ENCODE results near the gene CDH19. TPM values are rescaled to one million over a fixed set of nuclear protein-coding genes. Genes with fewer than 3 reads are reported as not detected.
A peak's percentile ranks its signal among the peaks of the same experiment; 100 is the strongest.
"Not testable (repeated sequence)": the region's sequence is repeated elsewhere in the genome, so short reads cannot be mapped to it uniquely, and the experiment has no call there.

The CDH19 gene
- total RNA-seq, 1 donor from 2014 or later: under 0.01 TPM

GRCh38 chr18:66564236-66564635, 39.7 kb downstream of the CDH19 start:
- peak in 1 of 2 donors; percentile 59 for DNase-seq (ENCODE audit: low read depth in 2 of 2)

DNA sequence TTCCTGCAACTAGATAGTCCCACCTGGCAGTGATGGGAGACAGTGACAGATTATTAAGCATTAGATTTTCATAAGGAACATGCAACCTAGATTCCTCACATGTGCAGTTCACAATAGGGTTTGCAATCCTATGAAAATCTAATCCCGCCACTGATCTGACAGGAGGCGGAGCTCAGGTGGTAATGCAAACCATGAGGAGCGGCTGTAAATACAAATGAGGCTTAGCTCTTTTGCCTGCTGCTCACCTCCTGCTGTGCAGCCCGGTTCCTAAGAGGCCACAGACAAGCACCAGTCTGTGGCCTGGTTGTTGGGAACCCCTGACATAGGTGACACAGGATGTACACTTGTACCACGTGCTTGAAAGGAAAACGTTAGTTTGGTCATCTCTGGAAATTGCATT, 41.6 kb downstream of the CDH19 start:
- no peak for DNase-seq (ENCODE audit: low read depth in 2 of 2)

- peak; percentile 18 to 80 for DNase-seq (ENCODE audit: low read depth in 2 of 2)
These were observed 43.8 kb downstream of the CDH19 start for GRCh38 chr18:66560094-66560493.

GRCh38 chr18:66558773-66559172, 45.1 kb downstream of the CDH19 start:
- peak; percentile 5 to 8 for DNase-seq (ENCODE audit: low read depth in 2 of 2)

GRCh38 chr18:66557091-66557490, 46.8 kb downstream of the CDH19 start:
- no peak for DNase-seq (ENCODE audit: low read depth in 2 of 2)

- DNase-seq (ENCODE audit: low read depth in 2 of 2): no peak
These were observed 48.3 kb downstream of the CDH19 start for GRCh38 chr18:66555585-66555984.

DNA sequence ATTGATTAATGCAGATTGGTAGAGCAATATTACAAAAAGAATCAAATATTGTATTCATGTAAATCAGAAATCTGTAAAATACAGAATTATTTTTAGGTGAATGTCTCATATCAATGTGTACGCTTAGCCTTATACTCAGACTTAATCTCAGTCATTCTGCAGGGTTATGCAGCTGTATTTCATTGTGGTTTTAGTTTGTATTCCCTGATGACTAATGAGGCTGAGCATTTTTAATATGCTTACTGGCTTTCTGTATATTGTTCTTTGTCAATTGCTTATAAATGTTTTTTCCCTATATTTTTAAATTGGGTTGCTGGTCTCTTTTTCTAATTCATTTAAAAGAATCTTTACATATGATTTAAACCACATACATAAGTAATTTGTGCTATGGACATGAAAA, 50.1 kb downstream of the CDH19 start:
- DNase-seq (ENCODE audit: low read depth in 2 of 2): no peak

DNA sequence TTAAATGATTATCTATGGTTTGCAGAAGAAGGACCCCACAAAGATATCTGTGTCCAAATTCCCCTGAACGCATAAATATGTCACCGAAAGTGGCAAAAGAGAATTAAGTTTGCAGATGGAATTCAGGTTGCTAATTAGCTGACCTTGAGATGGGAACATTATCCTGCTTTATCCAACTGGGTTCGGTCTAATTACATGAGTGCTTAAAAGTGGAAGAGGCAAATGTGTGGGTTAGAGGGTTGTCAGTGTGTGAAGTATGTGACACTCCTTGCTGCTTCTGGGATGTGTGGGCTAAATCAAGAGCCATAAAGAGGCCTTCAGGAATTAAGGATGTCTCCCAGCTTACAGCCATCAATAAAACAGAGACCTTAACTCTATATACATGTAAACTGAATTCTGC, 53.5 kb downstream of the CDH19 start:
- no peak for DNase-seq (ENCODE audit: low read depth in 2 of 2)

DNA sequence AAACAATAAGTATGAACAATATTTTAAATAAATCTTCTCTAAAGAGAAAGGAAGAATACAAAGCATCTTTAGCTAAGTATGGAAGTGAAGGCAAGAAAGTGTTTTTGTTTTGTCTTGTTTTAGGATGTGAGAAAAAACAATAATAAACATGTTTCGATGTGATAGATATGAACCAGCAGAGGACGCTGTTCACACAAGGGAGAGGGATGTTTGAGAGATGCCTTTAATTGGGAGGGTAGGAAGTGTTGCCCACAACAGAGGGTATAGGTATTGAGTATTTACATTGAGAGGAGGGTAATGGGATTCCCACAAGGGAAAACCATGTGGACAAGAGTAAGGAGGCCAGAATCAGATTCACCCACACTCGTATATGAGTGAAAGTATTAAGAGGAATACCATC, 55.1 kb downstream of the CDH19 start:
- DNase-seq (ENCODE audit: low read depth in 2 of 2): peak in 1 of 2 donors; percentile 16

DNA sequence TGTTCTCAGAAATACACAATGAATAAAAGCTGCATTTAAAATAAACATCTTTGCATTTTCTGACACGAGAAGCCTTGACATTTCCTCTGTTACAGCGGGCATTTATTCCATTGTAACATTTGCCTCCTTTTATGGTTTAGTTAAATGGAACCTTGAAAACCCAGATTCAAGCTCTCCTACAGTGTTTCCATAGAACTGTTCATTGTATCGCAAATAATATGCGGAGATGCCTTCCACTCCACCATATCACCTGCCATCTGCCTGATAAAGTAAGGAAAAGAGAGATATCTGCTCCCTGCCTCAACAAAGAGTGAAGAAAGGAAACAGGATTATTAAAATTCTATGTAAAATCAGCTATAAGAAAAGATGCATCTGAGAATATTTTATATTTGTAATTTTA, 69.8 kb downstream of the CDH19 start:
- no peak for DNase-seq (ENCODE audit: low read depth in 2 of 2)

GRCh38 chr18:66533693-66534092, 70.2 kb downstream of the CDH19 start:
- no peak for DNase-seq (ENCODE audit: low read depth in 2 of 2)

DNA sequence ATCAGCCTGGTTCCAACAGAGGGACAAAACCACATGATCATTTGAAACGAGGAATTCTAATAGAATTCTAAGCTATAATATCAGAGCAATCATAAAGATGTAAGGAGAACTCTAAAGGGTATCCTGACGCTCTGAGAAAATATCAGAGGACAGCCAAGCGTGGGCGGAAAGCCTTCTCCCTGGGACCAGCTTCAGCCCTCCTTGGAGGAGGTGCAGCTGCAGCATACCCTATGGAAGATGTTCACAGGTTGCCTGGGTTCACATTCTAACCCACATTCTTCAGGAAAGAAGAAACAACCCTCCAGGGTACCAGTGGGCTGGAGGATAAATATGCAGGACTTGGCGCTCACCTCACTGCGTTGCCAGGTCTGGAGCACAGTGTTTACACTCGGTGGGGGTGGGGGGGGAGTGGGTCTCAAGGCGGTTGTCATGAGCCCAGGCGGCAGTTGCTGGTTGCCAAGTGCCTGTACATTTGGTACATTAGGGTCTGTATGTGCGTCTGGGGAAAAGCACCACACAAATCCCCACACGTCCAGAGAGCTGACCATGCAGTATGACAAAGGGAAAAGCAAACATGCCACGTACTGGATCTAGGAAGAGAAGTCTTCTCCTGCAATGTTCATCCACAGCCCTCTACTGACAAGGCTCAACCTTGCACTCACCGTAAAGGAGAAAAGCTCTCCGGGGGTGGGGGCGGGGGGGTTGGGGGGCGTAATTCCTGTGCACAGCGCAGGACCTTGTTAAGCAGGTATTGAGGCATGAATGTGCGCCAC, 80.5 kb downstream of the CDH19 start:
- no peak for DNase-seq (ENCODE audit: low read depth in 2 of 2)

GRCh38 chr18:66513996-66514395, 89.9 kb downstream of the CDH19 start:
- no peak for DNase-seq (ENCODE audit: low read depth in 2 of 2)

DNA sequence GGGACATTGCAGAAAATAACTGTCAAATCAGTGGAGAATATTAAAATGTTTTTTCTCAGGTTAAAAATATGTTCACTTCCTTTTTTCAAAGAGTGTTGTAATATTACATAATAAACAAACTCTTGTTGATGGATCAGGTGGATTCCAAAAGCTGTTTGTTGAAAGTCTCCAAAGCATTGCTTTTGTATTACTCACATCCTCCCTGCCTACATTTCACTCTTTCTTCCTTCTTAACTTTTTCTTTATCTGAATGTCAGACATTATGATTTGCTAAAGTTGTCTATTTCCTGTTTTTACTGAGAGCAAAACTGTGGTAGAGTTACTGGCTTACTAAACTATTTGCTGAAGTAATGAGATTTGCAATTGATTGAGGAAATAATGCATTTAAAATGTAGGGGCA, 92.1 kb downstream of the CDH19 start:
- peak; percentile 8 for DNase-seq (ENCODE audit: low read depth in 2 of 2)

GRCh38 chr18:66511289-66511688, 92.6 kb downstream of the CDH19 start:
- DNase-seq (ENCODE audit: low read depth in 2 of 2): no peak

DNA sequence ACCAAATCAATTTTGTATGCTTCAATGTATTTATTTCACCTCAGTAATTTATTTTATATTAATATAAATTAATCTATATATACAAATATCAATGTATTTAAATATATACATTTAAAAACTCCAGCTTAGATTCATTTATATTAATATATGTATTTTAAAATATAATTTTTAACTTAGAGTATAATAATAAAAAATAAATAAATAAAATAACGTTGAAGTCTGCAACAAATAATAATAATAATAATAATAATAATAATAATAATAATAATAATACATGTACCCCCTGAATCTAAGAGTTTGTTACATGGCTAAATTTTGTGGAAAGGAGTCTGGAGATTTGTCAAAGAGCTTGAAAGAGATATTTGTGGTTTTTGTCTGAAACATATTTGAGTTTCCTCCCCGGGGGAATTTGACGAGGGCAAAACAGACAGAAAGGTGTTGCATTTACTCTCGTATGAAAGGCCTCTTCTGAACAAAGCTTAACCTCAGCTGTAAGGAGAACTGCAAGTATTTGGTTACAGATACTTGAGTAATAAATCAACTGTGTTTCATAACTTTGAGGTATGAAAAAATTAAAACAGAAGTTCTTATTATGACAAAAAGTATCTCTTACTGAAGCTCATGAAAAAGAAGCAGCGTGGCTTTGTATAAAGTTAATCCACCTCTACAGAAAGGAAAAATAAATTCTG, 93.4 kb downstream of the CDH19 start:
- no peak for DNase-seq (ENCODE audit: low read depth in 2 of 2)

GRCh38 chr18:66508937-66509336, 95.0 kb downstream of the CDH19 start:
- DNase-seq (ENCODE audit: low read depth in 2 of 2): no peak

DNA sequence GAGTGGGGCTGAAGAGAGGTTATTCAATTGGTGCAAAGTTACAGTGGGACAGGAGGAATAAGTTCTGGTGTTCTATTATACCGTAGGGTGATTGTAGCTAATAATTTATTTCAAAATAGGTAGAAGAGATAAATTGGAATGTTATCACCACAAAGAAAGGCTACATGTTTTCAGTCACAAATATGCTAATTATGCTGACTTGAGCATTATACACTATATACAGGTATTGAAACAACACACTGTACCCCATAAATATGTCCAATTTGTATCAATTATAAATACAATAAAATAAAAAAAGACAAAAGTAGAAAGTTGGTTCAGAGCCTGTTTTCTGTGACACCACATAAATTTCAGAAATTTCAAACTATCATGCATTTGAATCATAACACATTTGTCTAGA, 97.7 kb downstream of the CDH19 start:
- no peak for DNase-seq (ENCODE audit: low read depth in 2 of 2)

- no peak for DNase-seq (ENCODE audit: low read depth in 2 of 2)
These were observed 106.5 kb downstream of the CDH19 start for GRCh38 chr18:66497351-66497750.

DNA sequence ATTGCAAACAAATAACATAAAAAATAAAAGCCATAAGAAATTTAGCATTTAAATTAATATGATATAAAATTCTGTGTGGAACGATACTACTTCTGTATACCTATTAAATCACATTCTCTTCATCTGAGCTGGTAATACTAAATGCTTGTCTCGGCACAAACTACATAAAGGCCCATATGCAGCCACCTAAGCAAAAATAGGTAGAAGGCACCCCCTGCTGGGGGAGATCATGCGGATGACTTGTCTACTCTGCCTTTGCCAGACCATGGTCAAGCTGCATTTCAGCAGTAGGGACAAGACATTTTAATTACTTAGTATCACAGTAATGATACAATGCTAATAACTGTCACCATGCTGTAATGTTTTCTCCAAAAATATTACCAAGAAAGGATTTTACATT, 108.0 kb downstream of the CDH19 start:
- DNase-seq (ENCODE audit: low read depth in 2 of 2): peak; percentile 18 to 79

DNA sequence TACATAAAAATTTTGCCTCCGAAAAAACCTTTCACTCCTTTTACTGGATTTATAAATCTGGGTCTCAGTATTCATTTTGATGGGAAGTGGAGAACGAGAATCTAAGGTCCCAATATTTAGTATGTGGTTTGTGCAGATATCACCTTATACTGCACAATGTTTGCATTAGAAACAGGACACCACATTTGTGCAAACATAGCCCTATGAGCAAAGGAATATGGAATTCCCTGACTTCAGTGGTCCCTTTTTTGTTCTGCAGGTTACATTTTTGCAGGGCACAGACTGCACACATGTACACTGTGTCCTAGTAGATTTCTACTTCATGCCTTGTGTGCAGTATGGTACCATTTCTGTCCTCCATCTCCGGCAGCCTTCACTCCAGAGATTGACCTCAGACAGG, 130.0 kb downstream of the CDH19 start:
- DNase-seq (ENCODE audit: low read depth in 2 of 2): no peak

DNA sequence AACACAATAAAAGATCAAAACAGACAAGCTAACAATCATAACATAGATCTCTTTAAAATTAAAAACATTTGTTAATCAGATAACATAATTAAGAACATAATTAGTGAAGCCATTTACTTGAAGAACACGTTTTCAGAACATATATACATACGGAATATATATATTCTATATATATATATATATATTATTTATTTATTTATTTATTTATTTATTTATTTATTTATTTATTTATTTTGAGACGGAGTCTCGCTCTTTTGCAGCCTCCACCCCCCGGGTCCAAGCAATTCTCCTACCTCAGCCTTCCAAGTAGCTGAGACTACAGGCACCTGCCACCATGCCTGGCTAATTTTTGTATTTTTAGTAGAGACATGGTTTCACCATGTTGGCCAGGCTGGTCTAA, 137.7 kb downstream of the CDH19 start:
- not testable (repeated sequence) for DNase-seq (ENCODE audit: low read depth in 2 of 2)

GRCh38 chr18:66461344-66461743, 142.5 kb downstream of the CDH19 start:
- DNase-seq (ENCODE audit: low read depth in 2 of 2): no peak

Measured in lung microvascular endothelial cell (primary cell).